Right ventricle myocardium superior (tissue), 1 donor: Measurements from ENCODE around the gene GRID2. TPM values are rescaled to one million over a fixed set of nuclear protein-coding genes. Genes with fewer than 3 reads are reported as not detected.
"Not testable (repeated sequence)": the region's sequence is repeated elsewhere in the genome, so short reads cannot be mapped to it uniquely, and the experiment has no call there.

Experiments used
- ATAC-seq: fragments of 200-7000 bp; cut with Tn5 transposase; one replicate; pipeline ENCODE4 v1.9.1; 2020; ENCODE audit warnings: mild to moderate bottlenecking; ENCODE audit not compliant: poor library complexity
- DNase-seq: peaks from one replicate; pipeline ENCODE4 v3.0.0-alpha.2; 2020
- intact Hi-C: fragments of 100-400 bp; cut with DNase I; formaldehyde crosslinking; loops from one replicate; pipeline ENCODE4 v1.11.2; 2022
- total RNA-seq: library from RNA; stranded (reverse); fragmentation: NEBNext Ultra II Directional; extraction: Animal tissue kit (Norgen Biotek cat#: 25700); gene quantifications from one replicate; pipeline ENCODE4 v1.2.1, GENCODE V29; 2021
- donor health status: DM: no; HTN: yes; CAD: no; lungs with severe emphysema.

GRID2 gene
- total RNA-seq, 1 donor from 2014 or later = not detected

- ATAC-seq (peak; percentile 74), DNase-seq (no peak)
- intact Hi-C loops = loop anchor here (5.0 kb wide), 1 partner anchor 85 kb away; the partner anchor contains the start of gene GRID2
These were observed 83.8 kb downstream of the GRID2 start for GRCh38 chr4:92387459-92388069.

GRCh38 chr4:92399032-92399431 is 95.3 kb downstream of the GRID2 start:
- ATAC-seq = no peak
- DNase-seq = no peak
- intact Hi-C loops = no loop called here

GRCh38 chr4:92403525-92403924 is 99.8 kb downstream of the GRID2 start:
- DNase-seq, intact Hi-C loops, ATAC-seq: not testable (repeated sequence)

- intact Hi-C loops = no loop called here
- ATAC-seq = no peak
These were observed 102.7 kb downstream of the GRID2 start for GRCh38 chr4:92406488-92406887.

GRCh38 chr4:92421920-92422319 is 118.2 kb downstream of the GRID2 start:
- DNase-seq (no peak), ATAC-seq (no peak)
- intact Hi-C loops = no loop called here

More at GRCh38 chr4:92406488-92406887, 102.7 kb downstream of the GRID2 start:
- DNase-seq = no peak

- DNase-seq (no peak), ATAC-seq (no peak)
- intact Hi-C loops = no loop called here
These were observed 129.5 kb downstream of the GRID2 start for GRCh38 chr4:92433272-92433758.

- intact Hi-C loops, ATAC-seq, DNase-seq: not testable (repeated sequence)
These were observed 135.0 kb downstream of the GRID2 start for GRCh38 chr4:92438722-92439121.

GRCh38 chr4:92442131-92442530 is 138.4 kb downstream of the GRID2 start:
- ATAC-seq, intact Hi-C loops, DNase-seq: not testable (repeated sequence)

- intact Hi-C loops, ATAC-seq, DNase-seq: not testable (repeated sequence)
These were observed 140.5 kb downstream of the GRID2 start for GRCh38 chr4:92444143-92444843.

GRCh38 chr4:92445127-92445526 is 141.4 kb downstream of the GRID2 start:
- intact Hi-C loops = no loop called here
- DNase-seq (no peak), ATAC-seq (no peak)

GRCh38 chr4:92447255-92447905 is 143.6 kb downstream of the GRID2 start:
- DNase-seq (no peak), ATAC-seq (peak; percentile 79)
- intact Hi-C loops = no loop called here

- ATAC-seq, DNase-seq, intact Hi-C loops: not testable (repeated sequence)
These were observed 144.4 kb downstream of the GRID2 start for GRCh38 chr4:92448176-92448575.

GRCh38 chr4:92450694-92451093 is 146.9 kb downstream of the GRID2 start:
- ATAC-seq = no peak
- intact Hi-C loops = no loop called here
- DNase-seq = no peak

- no peak for DNase-seq
- ATAC-seq = no peak
- intact Hi-C loops = no loop called here
These were observed 148.0 kb downstream of the GRID2 start for GRCh38 chr4:92451782-92452181.

- intact Hi-C loops, DNase-seq, ATAC-seq: not testable (repeated sequence)
These were observed 148.6 kb downstream of the GRID2 start for GRCh38 chr4:92452383-92452782.

GRCh38 chr4:92455329-92455839 is 151.6 kb downstream of the GRID2 start:
- DNase-seq = no peak
- no peak for ATAC-seq
- intact Hi-C loops = no loop called here

GRCh38 chr4:92455951-92456350 is 152.2 kb downstream of the GRID2 start:
- DNase-seq = no peak
- intact Hi-C loops = no loop called here
- no peak for ATAC-seq

- ATAC-seq (no peak), DNase-seq (no peak)
- intact Hi-C loops = no loop called here
These were observed 158.0 kb downstream of the GRID2 start for GRCh38 chr4:92461732-92462131.

- intact Hi-C loops = no loop called here
- no peak for ATAC-seq
These were observed 173.5 kb downstream of the GRID2 start for GRCh38 chr4:92477298-92477697.

More at GRCh38 chr4:92477298-92477697, 173.5 kb downstream of the GRID2 start:
- DNase-seq = no peak
